ENCODE measurements around the gene CUTA. TPM values are rescaled to one million over a fixed set of nuclear protein-coding genes. Genes with fewer than 3 reads are reported as not detected.
A peak's percentile ranks its signal among the peaks of the same experiment; 100 is the strongest.

Gene CUTA
- total and polyA plus RNA-seq, 5 donors from 2014 or later: 202 to 529 (median 476) TPM

DNA sequence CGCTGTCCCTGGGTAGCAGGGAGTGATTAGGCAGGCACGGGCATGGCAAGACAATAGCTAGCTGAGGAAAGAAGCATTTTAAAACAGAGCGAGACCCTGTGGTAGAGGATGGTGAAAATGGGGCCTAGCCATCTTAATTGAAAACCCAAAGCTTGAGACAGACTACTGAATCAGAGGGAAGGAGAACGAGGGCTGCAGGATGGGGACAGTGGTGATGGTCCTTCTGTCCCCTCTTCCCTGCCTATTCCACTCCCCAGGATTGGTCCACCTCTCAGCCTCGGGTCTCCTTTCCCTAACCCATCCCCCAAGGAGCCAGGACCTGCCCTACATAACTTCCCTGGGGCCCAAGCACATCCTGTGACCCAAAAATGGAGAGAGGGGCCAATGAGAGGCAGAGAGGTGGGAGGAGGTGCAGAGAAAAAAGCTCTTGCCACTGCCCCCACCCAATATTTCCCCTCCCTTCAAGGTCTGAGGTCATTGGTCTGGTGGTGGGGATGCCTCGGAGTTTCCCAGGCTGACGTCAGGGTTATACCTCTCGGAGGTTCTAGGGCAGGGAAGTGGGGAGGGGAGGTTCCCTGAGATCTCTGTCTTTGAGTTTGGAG lies 884 bp upstream of the CUTA start:
- H3K4me3 ChIP-seq (ENCODE audit: low read depth, low read length): peak overlapping the region; percentile 77
- H3K27ac Mint-ChIP-seq: peak overlapping the region; percentile 99 to 100 (median 100)
- H3K4me3 Mint-ChIP-seq: peak overlapping the region; percentile 94 to 97 (median 95)
- H3K27me3 Mint-ChIP-seq: peaks cover 14% of the 10 kb centered on the region
- H3K4me1 ChIP-seq (ENCODE audit: control insufficient read depth, insufficient read depth, low read length, poor library complexity, severe bottlenecking): peaks cover 63% of the 10 kb centered on the region
- peaks cover 0 to 1% (median 0%) of the 10 kb centered on the region in 7 donors for H3K9me3 Mint-ChIP-seq
- no peaks in the 10 kb centered on the region for H3K9me3 ChIP-seq (ENCODE audit: control insufficient read depth in 2 of 2, low read length in 2 of 2)
- H3K36me3 ChIP-seq (ENCODE audit: control insufficient read depth, insufficient read depth, low read length): peaks cover 27% of the 10 kb centered on the region
- ATAC-seq (ENCODE audit: low read depth in 2 of 2): no peak
- H3K4me1 Mint-ChIP-seq: peaks cover 17 to 82% (median 50%) of the 10 kb centered on the region in 4 donors
- no peaks in the 10 kb centered on the region for H3K27me3 ChIP-seq (ENCODE audit: control insufficient read depth, insufficient read depth, low read length)
- peak; percentile 35 to 71 (median 39) for DNase-seq
- H3K36me3 Mint-ChIP-seq: peaks cover 15% of the 10 kb centered on the region
- H3K27ac ChIP-seq (ENCODE audit: insufficient read depth, low read length, poor library complexity, severe bottlenecking): peak overlapping the region; percentile 97

GRCh38 chr6:33417128-33417902 lies 592 bp downstream of the CUTA start:
- Mint-ChIP-seq H3K9me3 (peaks cover 0 to 1% (median 0%) of the 10 kb centered on the region in 7 donors), H3K27ac (peak overlapping the region; percentile 99 to 100 (median 100)), H3K36me3 (peaks cover 30% of the 10 kb centered on the region), H3K27me3 (peaks cover 14% of the 10 kb centered on the region), H3K4me1 (peaks cover 20 to 87% (median 58%) of the 10 kb centered on the region in 4 donors), H3K4me3 (peak overlapping the region; percentile 94 to 97 (median 95))
- Histone ChIP-seq H3K27me3 (ENCODE audit: control insufficient read depth, insufficient read depth, low read length) (no peaks in the 10 kb centered on the region), H3K4me3 (ENCODE audit: low read depth, low read length) (peak overlapping the region; percentile 90), H3K9me3 (ENCODE audit: control insufficient read depth in 2 of 2, low read length in 2 of 2) (no peaks in the 10 kb centered on the region), H3K4me1 (ENCODE audit: control insufficient read depth, insufficient read depth, low read length, poor library complexity, severe bottlenecking) (peaks cover 77% of the 10 kb centered on the region), H3K36me3 (ENCODE audit: control insufficient read depth, insufficient read depth, low read length) (peaks cover 39% of the 10 kb centered on the region), H3K27ac (ENCODE audit: insufficient read depth, low read length, poor library complexity, severe bottlenecking) (peak overlapping the region; percentile 97)
- ATAC-seq (ENCODE audit: low read depth in 2 of 2): no peak
- DNase-seq: no peak

GRCh38 chr6:33416386-33417127 lies 1.4 kb downstream of the CUTA start:
- Mint-ChIP-seq H3K4me1 (peaks cover 22 to 88% (median 59%) of the 10 kb centered on the region in 4 donors), H3K27ac (peak overlapping the region; percentile 99 to 100 (median 100)), H3K9me3 (peaks cover 0 to 1% (median 0%) of the 10 kb centered on the region in 7 donors), H3K36me3 (peaks cover 31% of the 10 kb centered on the region), H3K27me3 (peaks cover 14% of the 10 kb centered on the region), H3K4me3 (peak overlapping the region; percentile 94 to 97 (median 95))
- no peaks in the 10 kb centered on the region for H3K27me3 ChIP-seq (ENCODE audit: control insufficient read depth, insufficient read depth, low read length)
- peaks cover 39% of the 10 kb centered on the region for H3K36me3 ChIP-seq (ENCODE audit: control insufficient read depth, insufficient read depth, low read length)
- DNase-seq: peak in 1 of 3 donors; percentile 26
- peak overlapping the region; percentile 90 for H3K4me3 ChIP-seq (ENCODE audit: low read depth, low read length)
- peaks cover 84% of the 10 kb centered on the region for H3K4me1 ChIP-seq (ENCODE audit: control insufficient read depth, insufficient read depth, low read length, poor library complexity, severe bottlenecking)
- no peak for ATAC-seq (ENCODE audit: low read depth in 2 of 2)
- no peaks in the 10 kb centered on the region for H3K9me3 ChIP-seq (ENCODE audit: control insufficient read depth in 2 of 2, low read length in 2 of 2)
- H3K27ac ChIP-seq (ENCODE audit: insufficient read depth, low read length, poor library complexity, severe bottlenecking): peak overlapping the region; percentile 97

DNA sequence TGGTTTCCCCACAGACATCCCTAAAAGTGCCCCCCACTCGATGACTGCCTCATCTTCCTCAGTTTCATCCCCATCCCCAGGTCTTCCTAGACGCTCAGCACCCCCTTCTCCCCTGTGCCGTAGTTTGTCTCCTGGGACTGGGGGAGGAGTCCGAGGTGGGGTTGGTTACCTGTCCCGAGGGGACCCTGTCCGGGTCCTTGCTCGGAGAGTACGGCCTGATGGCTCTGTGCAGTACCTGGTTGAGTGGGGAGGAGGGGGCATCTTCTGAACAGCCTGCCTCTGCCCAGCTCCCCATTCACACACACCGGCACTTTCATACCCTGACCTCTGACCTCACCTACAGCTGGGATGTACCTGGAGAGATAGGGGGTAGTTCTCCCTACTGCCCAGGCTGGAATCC lies 2.1 kb downstream of the CUTA start:
- no peaks in the 10 kb centered on the region for H3K9me3 ChIP-seq (ENCODE audit: control insufficient read depth in 2 of 2, low read length in 2 of 2)
- Mint-ChIP-seq H3K27ac (peak overlapping the region in 2 of 3 donors; percentile 88 to 99), H3K9me3 (no peaks in the 10 kb centered on the region), H3K4me3 (peak overlapping the region; percentile 1 to 94 (median 74)), H3K27me3 (peaks cover 9% of the 10 kb centered on the region), H3K36me3 (peaks cover 31% of the 10 kb centered on the region), H3K4me1 (peaks cover 18 to 85% (median 57%) of the 10 kb centered on the region in 4 donors)
- no peak for ATAC-seq (ENCODE audit: low read depth in 2 of 2)
- H3K27ac ChIP-seq (ENCODE audit: insufficient read depth, low read length, poor library complexity, severe bottlenecking): peak overlapping the region; percentile 97
- no peaks in the 10 kb centered on the region for H3K27me3 ChIP-seq (ENCODE audit: control insufficient read depth, insufficient read depth, low read length)
- H3K36me3 ChIP-seq (ENCODE audit: control insufficient read depth, insufficient read depth, low read length): peaks cover 39% of the 10 kb centered on the region
- H3K4me1 ChIP-seq (ENCODE audit: control insufficient read depth, insufficient read depth, low read length, poor library complexity, severe bottlenecking): peaks cover 84% of the 10 kb centered on the region
- peak overlapping the region; percentile 90 for H3K4me3 ChIP-seq (ENCODE audit: low read depth, low read length)
- DNase-seq: no peak

DNA sequence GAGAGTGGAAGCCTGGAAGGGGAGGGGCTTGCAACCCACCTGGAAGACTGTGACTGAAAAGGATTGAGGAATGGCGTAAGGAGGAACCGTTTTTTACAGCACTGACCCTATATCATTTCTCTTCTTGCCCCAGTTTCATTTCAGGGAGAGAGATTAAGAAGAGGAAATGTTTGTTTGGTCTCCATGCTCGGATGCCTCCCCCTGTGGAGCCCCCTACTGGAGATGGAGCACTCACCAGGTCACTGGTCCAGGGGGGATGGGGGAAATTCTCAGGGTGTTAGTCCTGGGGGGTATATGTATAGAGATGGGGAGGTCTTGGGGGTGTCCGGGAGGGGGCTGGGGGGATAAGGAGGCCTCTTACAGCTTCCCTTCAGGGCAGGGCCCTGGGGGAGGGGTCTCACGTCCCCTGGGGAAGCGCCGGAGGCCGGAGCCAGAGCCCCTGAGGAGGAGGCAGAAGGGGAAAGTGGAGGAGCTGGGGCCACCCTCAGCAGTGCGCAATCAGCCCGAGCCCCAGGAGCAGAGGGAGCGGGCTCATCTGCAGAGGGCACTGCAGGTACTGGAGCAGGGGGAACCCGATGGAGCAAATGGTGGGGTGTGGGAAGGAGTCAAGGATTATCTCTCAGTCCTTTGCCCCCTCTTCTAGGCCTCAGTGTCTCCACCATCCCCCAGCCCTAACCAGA lies 3.2 kb downstream of the CUTA start:
- DNase-seq: no peak
- H3K4me3 ChIP-seq (ENCODE audit: low read depth, low read length): no peak overlapping the region
- H3K27me3 ChIP-seq (ENCODE audit: control insufficient read depth, insufficient read depth, low read length): no peaks in the 10 kb centered on the region
- peaks cover 22 to 84% (median 59%) of the 10 kb centered on the region in 4 donors for H3K4me1 Mint-ChIP-seq
- peak overlapping the region; percentile 28 for H3K27ac ChIP-seq (ENCODE audit: insufficient read depth, low read length, poor library complexity, severe bottlenecking)
- H3K36me3 ChIP-seq (ENCODE audit: control insufficient read depth, insufficient read depth, low read length): peaks cover 39% of the 10 kb centered on the region
- no peak for ATAC-seq (ENCODE audit: low read depth in 2 of 2)
- H3K27me3 Mint-ChIP-seq: peaks cover 9% of the 10 kb centered on the region
- H3K9me3 Mint-ChIP-seq: no peaks in the 10 kb centered on the region
- peaks cover 31% of the 10 kb centered on the region for H3K36me3 Mint-ChIP-seq
- peak overlapping the region in 3 of 4 donors; percentile 29 to 94 (median 60) for H3K4me3 Mint-ChIP-seq
- peaks cover 79% of the 10 kb centered on the region for H3K4me1 ChIP-seq (ENCODE audit: control insufficient read depth, insufficient read depth, low read length, poor library complexity, severe bottlenecking)
- H3K27ac Mint-ChIP-seq: peak overlapping the region; percentile 46 to 99 (median 72)
- H3K9me3 ChIP-seq (ENCODE audit: control insufficient read depth in 2 of 2, low read length in 2 of 2): no peaks in the 10 kb centered on the region

DNA sequence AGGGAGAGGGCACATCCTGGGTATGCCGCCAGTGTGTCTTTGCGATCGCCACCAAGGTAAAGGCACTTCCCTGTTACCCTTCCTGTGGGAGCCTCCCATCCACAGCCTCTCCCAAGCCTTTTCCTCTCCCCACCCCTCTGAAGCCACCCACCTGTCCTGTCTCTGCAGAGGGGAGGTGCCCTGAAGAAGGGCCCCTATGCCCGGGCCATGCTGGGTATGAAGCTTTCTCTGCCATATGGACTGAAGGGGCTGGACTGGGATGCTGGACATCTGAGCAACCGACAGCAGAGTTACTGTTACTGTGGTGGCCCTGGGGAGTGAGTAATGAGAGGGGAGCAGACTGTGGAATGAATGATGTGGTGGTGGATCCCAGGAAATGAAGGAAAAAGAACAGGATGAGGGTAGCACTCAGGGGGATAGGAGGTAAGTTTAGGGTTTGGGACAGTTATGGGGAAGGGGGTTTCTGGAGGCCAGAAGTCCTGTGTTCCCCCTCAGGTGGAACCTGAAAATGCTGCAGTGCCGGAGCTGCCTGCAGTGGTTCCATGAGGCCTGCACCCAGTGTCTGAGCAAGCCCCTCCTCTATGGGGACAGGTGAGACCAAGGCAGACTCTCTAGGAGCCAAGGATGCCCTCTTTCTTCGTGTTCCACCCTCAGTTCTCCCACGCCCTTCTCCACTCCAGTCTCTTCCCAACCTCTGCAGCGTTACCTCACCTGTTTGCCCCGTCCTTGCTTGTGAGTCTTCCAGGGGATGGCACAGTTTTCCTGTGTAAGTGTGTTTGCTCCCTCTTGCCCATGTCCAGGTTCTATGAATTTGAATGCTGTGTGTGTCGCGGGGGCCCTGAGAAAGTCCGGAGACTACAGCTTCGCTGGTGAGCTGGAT lies 4.4 kb downstream of the CUTA start:
- H3K9me3 Mint-ChIP-seq: no peaks in the 10 kb centered on the region
- no peaks in the 10 kb centered on the region for H3K9me3 ChIP-seq (ENCODE audit: control insufficient read depth in 2 of 2, low read length in 2 of 2)
- DNase-seq (no peak), ATAC-seq (ENCODE audit: low read depth in 2 of 2) (no peak)
- H3K27ac ChIP-seq (ENCODE audit: insufficient read depth, low read length, poor library complexity, severe bottlenecking): peak overlapping the region; percentile 99
- H3K4me3 Mint-ChIP-seq: peak overlapping the region; percentile 86 to 94 (median 92)
- H3K36me3 ChIP-seq (ENCODE audit: control insufficient read depth, insufficient read depth, low read length): peaks cover 39% of the 10 kb centered on the region
- H3K4me1 Mint-ChIP-seq: peaks cover 20 to 80% (median 54%) of the 10 kb centered on the region in 4 donors
- H3K4me1 ChIP-seq (ENCODE audit: control insufficient read depth, insufficient read depth, low read length, poor library complexity, severe bottlenecking): peaks cover 73% of the 10 kb centered on the region
- H3K27ac Mint-ChIP-seq: peak overlapping the region; percentile 49 to 99 (median 81)
- H3K36me3 Mint-ChIP-seq: peaks cover 31% of the 10 kb centered on the region
- H3K27me3 Mint-ChIP-seq: peaks cover 13% of the 10 kb centered on the region
- no peak overlapping the region for H3K4me3 ChIP-seq (ENCODE audit: low read depth, low read length)
- no peaks in the 10 kb centered on the region for H3K27me3 ChIP-seq (ENCODE audit: control insufficient read depth, insufficient read depth, low read length)

All from CD4-positive, CD25-positive, alpha-beta regulatory T cell (primary cell).